Measurements from ENCODE around the gene BCAS1.

Gene BCAS1

GRCh38 chr20:54073288-54073687 lies 2.9 kb upstream of the BCAS1 start:
- no peak overlapping the region for H4K8ac ChIP-seq (ENCODE audit: low read depth, low read length)
- H2BK120ac ChIP-seq (ENCODE audit: low read depth, low read length) = no peak overlapping the region
- H2BK5ac ChIP-seq (ENCODE audit: low read length) = no peak overlapping the region
- H4K5ac ChIP-seq (ENCODE audit: low read length) = no peak overlapping the region
- H3K4me2 ChIP-seq (ENCODE audit: low read length) = no peak overlapping the region
- H3K9ac ChIP-seq (ENCODE audit: low read length) = no peak overlapping the region
- no peak overlapping the region for H2BK15ac ChIP-seq (replicated peaks; ENCODE audit: low read depth)
- H3K4me1 ChIP-seq (ENCODE audit: control insufficient read depth, low read depth, low read length) = no peaks in the 10 kb centered on the region
- no peak overlapping the region for H3K27ac ChIP-seq (ENCODE audit: low read depth, low read length)
- H3K79me1 ChIP-seq (ENCODE audit: low read length) = no peaks in the 10 kb centered on the region
- no peak overlapping the region for H3K18ac ChIP-seq (ENCODE audit: low read length)
- H3K4ac ChIP-seq (ENCODE audit: low read depth, low read length) = no peak overlapping the region
- no peaks in the 10 kb centered on the region for H3K79me2 ChIP-seq (ENCODE audit: control insufficient read depth, insufficient read depth, low read length)
- H3K23ac ChIP-seq (ENCODE audit: low read length) = no peak overlapping the region
- H3K36me3 ChIP-seq (ENCODE audit: control insufficient read depth, insufficient read depth, low read length) = no peaks in the 10 kb centered on the region
- H3K56ac ChIP-seq (ENCODE audit: low read length) = no peak overlapping the region
- no CpG with 5 or more reads among the region's 10 CpGs for WGBS (ENCODE audit: extremely low coverage, insufficient coverage, low lambda C conversion rate)
- no peak for DNase-seq
- no peak overlapping the region for H2AK5ac ChIP-seq (ENCODE audit: low read length)
- no peaks in the 10 kb centered on the region for H3K27me3 ChIP-seq (ENCODE audit: insufficient read depth, low read length, poor library complexity)
- H3K4me3 ChIP-seq (ENCODE audit: low read length) = no peak overlapping the region

DNA sequence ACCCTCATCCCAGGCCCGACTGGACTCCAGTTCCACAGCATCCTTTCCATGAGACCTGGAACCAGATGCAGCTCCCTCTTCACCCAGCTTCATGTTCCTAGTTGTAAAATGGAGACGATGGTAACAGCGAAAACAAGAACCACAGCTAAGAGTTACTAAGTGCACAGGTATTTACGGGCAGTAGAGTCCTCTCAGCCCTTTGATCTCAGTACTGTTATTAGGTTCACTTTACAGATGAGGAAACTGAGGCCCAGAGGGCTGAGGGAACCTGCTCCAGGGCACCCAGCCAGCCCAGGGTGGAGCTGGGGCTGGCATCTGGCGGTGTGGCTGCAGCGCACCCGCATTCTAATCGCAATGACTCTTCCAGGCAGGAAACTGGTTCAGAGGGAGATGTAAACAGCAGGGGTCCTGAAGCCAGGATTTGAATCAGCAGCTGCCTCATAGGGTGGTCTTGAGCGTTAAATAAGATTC lies 858 bp downstream of the BCAS1 start:
- Histone ChIP-seq H4K5ac (ENCODE audit: low read length) (no peak overlapping the region), H4K8ac (ENCODE audit: low read depth, low read length) (no peak overlapping the region), H2AK5ac (ENCODE audit: low read length) (no peak overlapping the region), H3K9ac (ENCODE audit: low read length) (no peak overlapping the region), H2BK120ac (ENCODE audit: low read depth, low read length) (no peak overlapping the region), H2BK5ac (ENCODE audit: low read length) (no peak overlapping the region), H2BK15ac (replicated peaks; ENCODE audit: low read depth) (no peak overlapping the region), H3K56ac (ENCODE audit: low read length) (no peak overlapping the region), H3K23ac (ENCODE audit: low read length) (no peak overlapping the region), H3K27ac (ENCODE audit: low read depth, low read length) (no peak overlapping the region), H3K4me2 (ENCODE audit: low read length) (no peak overlapping the region), H3K4me3 (ENCODE audit: low read length) (no peak overlapping the region), H3K36me3 (ENCODE audit: control insufficient read depth, insufficient read depth, low read length) (no peaks in the 10 kb centered on the region), H3K4me1 (ENCODE audit: control insufficient read depth, low read depth, low read length) (no peaks in the 10 kb centered on the region), H3K4ac (ENCODE audit: low read depth, low read length) (no peak overlapping the region), H3K18ac (ENCODE audit: low read length) (no peak overlapping the region), H3K27me3 (ENCODE audit: insufficient read depth, low read length, poor library complexity) (no peaks in the 10 kb centered on the region), H3K79me1 (ENCODE audit: low read length) (no peaks in the 10 kb centered on the region), H3K79me2 (ENCODE audit: control insufficient read depth, insufficient read depth, low read length) (no peaks in the 10 kb centered on the region)
- WGBS (ENCODE audit: extremely low coverage, insufficient coverage, low lambda C conversion rate) = no CpG with 5 or more reads among the region's 9 CpGs
- no peak for DNase-seq

- no peaks in the 10 kb centered on the region for H3K79me1 ChIP-seq (ENCODE audit: low read length)
- no peak overlapping the region for H4K5ac ChIP-seq (ENCODE audit: low read length)
- H2BK5ac ChIP-seq (ENCODE audit: low read length) = no peak overlapping the region
- H3K4ac ChIP-seq (ENCODE audit: low read depth, low read length) = no peak overlapping the region
- no peaks in the 10 kb centered on the region for H3K79me2 ChIP-seq (ENCODE audit: control insufficient read depth, insufficient read depth, low read length)
- H3K27ac ChIP-seq (ENCODE audit: low read depth, low read length) = no peak overlapping the region
- no peak overlapping the region for H3K18ac ChIP-seq (ENCODE audit: low read length)
- no peak overlapping the region for H4K8ac ChIP-seq (ENCODE audit: low read depth, low read length)
- H3K27me3 ChIP-seq (ENCODE audit: insufficient read depth, low read length, poor library complexity) = no peaks in the 10 kb centered on the region
- no peaks in the 10 kb centered on the region for H3K36me3 ChIP-seq (ENCODE audit: control insufficient read depth, insufficient read depth, low read length)
- H2BK15ac ChIP-seq (replicated peaks; ENCODE audit: low read depth) = no peak overlapping the region
- no peak overlapping the region for H3K9ac ChIP-seq (ENCODE audit: low read length)
- no peak overlapping the region for H3K4me3 ChIP-seq (ENCODE audit: low read length)
- no peaks in the 10 kb centered on the region for H3K4me1 ChIP-seq (ENCODE audit: control insufficient read depth, low read depth, low read length)
- no peak overlapping the region for H2AK5ac ChIP-seq (ENCODE audit: low read length)
- no peak overlapping the region for H3K56ac ChIP-seq (ENCODE audit: low read length)
- DNase-seq = no peak
- no CpG with 5 or more reads among the region's 5 CpGs for WGBS (ENCODE audit: extremely low coverage, insufficient coverage, low lambda C conversion rate)
- no peak overlapping the region for H3K23ac ChIP-seq (ENCODE audit: low read length)
- no peak overlapping the region for H2BK120ac ChIP-seq (ENCODE audit: low read depth, low read length)
- H3K4me2 ChIP-seq (ENCODE audit: low read length) = no peak overlapping the region
Observed at GRCh38 chr20:54068966-54069365, 1.4 kb downstream of the BCAS1 start.

GRCh38 chr20:54068495-54068894 lies 1.9 kb downstream of the BCAS1 start:
- Histone ChIP-seq H3K4me3 (ENCODE audit: low read length) (no peak overlapping the region), H3K79me2 (ENCODE audit: control insufficient read depth, insufficient read depth, low read length) (no peaks in the 10 kb centered on the region), H3K4me2 (ENCODE audit: low read length) (no peak overlapping the region), H4K8ac (ENCODE audit: low read depth, low read length) (no peak overlapping the region), H3K79me1 (ENCODE audit: low read length) (no peaks in the 10 kb centered on the region), H3K27ac (ENCODE audit: low read depth, low read length) (no peak overlapping the region), H3K4ac (ENCODE audit: low read depth, low read length) (no peak overlapping the region), H2BK5ac (ENCODE audit: low read length) (no peak overlapping the region), H2AK5ac (ENCODE audit: low read length) (no peak overlapping the region), H2BK15ac (replicated peaks; ENCODE audit: low read depth) (no peak overlapping the region), H3K9ac (ENCODE audit: low read length) (no peak overlapping the region), H3K18ac (ENCODE audit: low read length) (no peak overlapping the region), H4K5ac (ENCODE audit: low read length) (no peak overlapping the region), H2BK120ac (ENCODE audit: low read depth, low read length) (no peak overlapping the region), H3K36me3 (ENCODE audit: control insufficient read depth, insufficient read depth, low read length) (no peaks in the 10 kb centered on the region), H3K4me1 (ENCODE audit: control insufficient read depth, low read depth, low read length) (no peaks in the 10 kb centered on the region), H3K56ac (ENCODE audit: low read length) (no peak overlapping the region), H3K27me3 (ENCODE audit: insufficient read depth, low read length, poor library complexity) (no peaks in the 10 kb centered on the region), H3K23ac (ENCODE audit: low read length) (no peak overlapping the region)
- WGBS (ENCODE audit: extremely low coverage, insufficient coverage, low lambda C conversion rate) = no CpG with 5 or more reads among the region's 5 CpGs
- DNase-seq = no peak

GRCh38 chr20:54067606-54068174 lies 2.7 kb downstream of the BCAS1 start:
- Histone ChIP-seq H4K5ac (ENCODE audit: low read length) (no peak overlapping the region), H3K4me3 (ENCODE audit: low read length) (no peak overlapping the region), H2BK120ac (ENCODE audit: low read depth, low read length) (no peak overlapping the region), H2AK5ac (ENCODE audit: low read length) (no peak overlapping the region), H3K36me3 (ENCODE audit: control insufficient read depth, insufficient read depth, low read length) (no peaks in the 10 kb centered on the region), H3K79me1 (ENCODE audit: low read length) (no peaks in the 10 kb centered on the region), H2BK15ac (replicated peaks; ENCODE audit: low read depth) (no peak overlapping the region), H3K4ac (ENCODE audit: low read depth, low read length) (no peak overlapping the region), H2BK5ac (ENCODE audit: low read length) (no peak overlapping the region), H3K23ac (ENCODE audit: low read length) (no peak overlapping the region), H3K18ac (ENCODE audit: low read length) (no peak overlapping the region), H3K79me2 (ENCODE audit: control insufficient read depth, insufficient read depth, low read length) (no peaks in the 10 kb centered on the region), H3K27ac (ENCODE audit: low read depth, low read length) (no peak overlapping the region), H3K4me2 (ENCODE audit: low read length) (no peak overlapping the region), H3K9ac (ENCODE audit: low read length) (no peak overlapping the region), H4K8ac (ENCODE audit: low read depth, low read length) (no peak overlapping the region), H3K27me3 (ENCODE audit: insufficient read depth, low read length, poor library complexity) (no peaks in the 10 kb centered on the region), H3K4me1 (ENCODE audit: control insufficient read depth, low read depth, low read length) (no peaks in the 10 kb centered on the region), H3K56ac (ENCODE audit: low read length) (peak overlapping the region; percentile 30)
- peak; percentile 87 for DNase-seq
- WGBS (ENCODE audit: extremely low coverage, insufficient coverage, low lambda C conversion rate) = no CpG with 5 or more reads among the region's 8 CpGs

DNA sequence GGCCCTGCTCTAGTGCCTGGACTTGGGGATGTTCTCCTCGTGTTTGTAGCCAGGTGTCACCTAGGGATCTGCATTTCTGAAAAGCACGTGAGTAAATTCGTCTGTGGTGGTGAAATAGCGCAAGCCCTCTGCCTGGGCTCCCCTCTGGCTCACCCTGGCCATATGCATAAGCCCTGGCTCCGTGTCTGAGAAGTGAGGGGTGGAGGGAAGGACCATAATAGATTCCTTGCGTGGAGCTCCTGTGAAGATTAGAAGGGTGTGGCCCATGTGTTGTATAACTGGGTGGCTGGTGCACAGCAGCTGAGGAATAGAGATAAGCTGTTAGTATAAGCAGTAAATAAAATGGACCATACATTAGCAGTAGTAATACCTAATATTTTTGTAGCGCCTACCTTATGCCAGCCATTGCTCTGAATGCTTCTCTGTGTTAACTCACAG lies 4.8 kb downstream of the BCAS1 start:
- H3K9ac ChIP-seq (ENCODE audit: low read length) = no peak overlapping the region
- no peaks in the 10 kb centered on the region for H3K27me3 ChIP-seq (ENCODE audit: insufficient read depth, low read length, poor library complexity)
- H4K5ac ChIP-seq (ENCODE audit: low read length) = no peak overlapping the region
- no peak overlapping the region for H3K27ac ChIP-seq (ENCODE audit: low read depth, low read length)
- H3K36me3 ChIP-seq (ENCODE audit: control insufficient read depth, insufficient read depth, low read length) = no peaks in the 10 kb centered on the region
- no peaks in the 10 kb centered on the region for H3K79me1 ChIP-seq (ENCODE audit: low read length)
- no peaks in the 10 kb centered on the region for H3K4me1 ChIP-seq (ENCODE audit: control insufficient read depth, low read depth, low read length)
- WGBS (ENCODE audit: extremely low coverage, insufficient coverage, low lambda C conversion rate) = no CpG with 5 or more reads among the region's 7 CpGs
- H3K23ac ChIP-seq (ENCODE audit: low read length) = no peak overlapping the region
- no peak overlapping the region for H2AK5ac ChIP-seq (ENCODE audit: low read length)
- DNase-seq = no peak
- H3K56ac ChIP-seq (ENCODE audit: low read length) = no peak overlapping the region
- H3K79me2 ChIP-seq (ENCODE audit: control insufficient read depth, insufficient read depth, low read length) = no peaks in the 10 kb centered on the region
- H3K4me2 ChIP-seq (ENCODE audit: low read length) = no peak overlapping the region
- H3K4ac ChIP-seq (ENCODE audit: low read depth, low read length) = no peak overlapping the region
- H3K18ac ChIP-seq (ENCODE audit: low read length) = no peak overlapping the region
- H2BK120ac ChIP-seq (ENCODE audit: low read depth, low read length) = no peak overlapping the region
- H3K4me3 ChIP-seq (ENCODE audit: low read length) = no peak overlapping the region
- H2BK5ac ChIP-seq (ENCODE audit: low read length) = no peak overlapping the region
- no peak overlapping the region for H4K8ac ChIP-seq (ENCODE audit: low read depth, low read length)
- no peak overlapping the region for H2BK15ac ChIP-seq (replicated peaks; ENCODE audit: low read depth)
